GM21786 (cell line): ENCODE measurements around the gene SLC2A10.

Experiments used
- ATAC-seq: cut with Tn5 transposase; IDR thresholded peaks from one replicate; pipeline ENCODE4 v1.9.1; 2021; ENCODE audit not compliant: unreplicated experiment

The SLC2A10 gene

DNA sequence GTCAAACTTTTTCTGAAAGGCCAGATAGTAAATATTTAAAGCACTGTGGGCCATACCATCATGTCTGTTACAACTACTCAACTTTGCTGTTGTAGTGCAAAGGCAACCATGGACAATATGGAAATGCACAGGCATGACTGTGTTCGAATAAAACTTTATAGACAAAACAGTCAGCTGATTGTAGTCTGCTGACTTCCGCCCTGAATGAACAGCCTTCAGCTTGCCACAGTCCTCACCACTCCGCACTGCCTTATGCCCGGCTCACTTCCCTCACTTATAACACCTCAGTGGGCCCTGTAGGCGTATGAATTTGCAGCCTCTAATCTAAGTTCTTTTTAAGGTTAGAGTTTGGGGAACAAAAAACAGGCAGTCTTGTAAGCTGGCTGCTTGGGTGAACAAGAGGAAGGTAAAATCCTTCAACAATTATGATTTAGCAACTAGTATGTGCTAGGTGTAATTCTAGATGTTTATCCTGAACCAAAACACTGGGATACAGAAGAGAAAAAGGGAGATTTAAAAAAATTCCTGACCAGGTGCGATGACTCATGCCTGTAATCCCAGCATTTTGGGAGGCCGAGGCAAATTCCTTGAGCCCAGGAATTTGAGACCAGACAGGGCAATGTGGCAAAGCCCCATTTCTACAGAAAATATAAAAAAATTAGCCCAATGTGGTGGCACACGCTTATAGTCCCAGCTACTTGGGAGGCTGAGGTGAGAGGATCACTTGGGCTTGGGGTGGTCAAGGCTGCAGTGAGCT lies 6.8 kb upstream of the SLC2A10 start:
- no peak for ATAC-seq

DNA sequence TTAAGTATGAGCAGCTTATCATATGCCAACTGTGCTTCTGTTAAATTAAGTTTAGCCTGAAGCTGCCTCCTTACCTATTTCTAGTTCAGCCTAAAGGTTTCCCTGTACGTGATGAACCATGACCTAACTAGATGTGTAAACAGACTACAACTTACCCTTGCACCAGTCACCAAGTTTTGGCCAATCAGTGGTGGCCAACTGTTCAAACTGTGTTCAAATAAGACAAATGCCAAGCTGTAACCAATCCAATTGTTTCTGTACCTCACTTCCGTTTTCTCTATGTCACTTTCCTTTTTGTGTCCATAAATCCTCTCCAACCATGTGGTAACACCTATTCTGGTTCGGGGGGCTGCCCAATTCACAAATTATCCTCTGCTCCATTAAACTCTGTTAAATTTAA lies 6.0 kb upstream of the SLC2A10 start:
- no peak for ATAC-seq

- no peak for ATAC-seq
Observed at GRCh38 chr20:46704714-46705377, 4.6 kb upstream of the SLC2A10 start.

- ATAC-seq: no peak
Observed at GRCh38 chr20:46705378-46705729, 4.1 kb upstream of the SLC2A10 start.

DNA sequence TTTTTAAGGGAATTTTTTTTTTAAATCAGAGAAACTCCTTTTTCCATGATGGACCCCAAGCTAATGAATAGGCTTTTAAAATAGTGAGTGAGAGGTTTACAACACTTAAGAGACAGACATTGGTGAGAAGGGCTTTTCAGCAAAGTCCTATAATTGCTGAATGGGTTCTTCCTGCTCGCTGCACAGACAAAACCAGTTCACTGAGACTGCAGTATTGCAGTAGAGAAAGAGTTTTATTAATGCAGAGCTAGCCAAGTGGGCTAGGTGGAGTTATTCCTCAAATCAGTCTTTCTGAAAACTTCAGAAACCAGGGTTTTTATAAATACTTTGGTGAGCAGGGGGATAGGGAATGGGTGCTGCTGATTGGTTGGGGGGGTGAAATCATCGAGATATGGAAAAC lies 3.2 kb upstream of the SLC2A10 start:
- ATAC-seq: no peak

- no peak for ATAC-seq
Observed at GRCh38 chr20:46708172-46708860, 1.1 kb upstream of the SLC2A10 start.

DNA sequence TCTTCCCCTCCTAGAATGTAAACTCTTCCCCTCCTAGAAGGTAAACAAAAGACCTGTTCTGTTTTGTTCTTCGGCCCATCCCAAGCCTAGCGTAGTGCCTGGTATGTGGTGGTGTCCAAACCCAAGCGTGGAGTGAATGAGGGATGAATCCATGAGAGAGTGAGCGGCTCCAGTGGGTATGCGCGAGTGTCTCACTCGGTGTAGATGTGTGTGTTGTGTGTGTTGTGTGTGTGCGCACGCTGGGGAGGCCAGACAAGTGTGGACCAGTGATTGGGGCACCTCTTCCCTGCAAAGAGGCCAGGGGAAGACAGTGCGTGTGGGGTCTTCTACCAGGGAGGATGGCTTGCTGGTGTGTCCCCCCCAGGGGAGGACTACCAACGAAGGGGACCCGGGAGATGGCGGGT lies 392 bp upstream of the SLC2A10 start:
- no peak for ATAC-seq

- no peak for ATAC-seq
Observed at GRCh38 chr20:46710153-46710913, 884 bp downstream of the SLC2A10 start.

DNA sequence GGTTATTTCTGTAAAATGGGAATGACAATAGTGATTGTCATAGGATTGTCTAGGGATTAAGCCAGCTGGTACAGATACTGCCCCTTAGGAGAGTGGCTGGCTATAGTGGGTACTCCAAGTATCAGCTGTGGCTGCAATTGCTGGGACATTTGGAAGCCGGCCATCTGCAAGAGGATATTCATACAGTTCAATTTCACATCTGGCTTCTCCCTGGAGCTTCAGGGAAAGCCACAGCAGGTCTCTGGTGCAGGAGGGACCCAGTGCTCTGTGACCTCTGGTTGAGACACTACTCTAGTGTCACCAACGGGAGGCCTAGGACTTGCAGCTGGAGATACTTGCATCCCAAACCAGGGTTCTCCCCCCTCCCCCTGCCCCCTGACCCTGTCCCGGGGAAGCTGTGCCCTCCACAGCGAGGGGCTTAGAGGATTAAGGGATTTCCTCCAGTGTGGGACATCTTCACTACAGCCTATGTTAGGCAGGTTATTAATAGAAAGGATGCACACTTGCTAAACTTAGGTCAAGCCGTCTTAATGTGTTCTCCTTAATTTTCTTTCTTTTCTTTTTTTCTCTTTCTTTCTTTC lies 2.7 kb downstream of the SLC2A10 start:
- ATAC-seq: no peak

DNA sequence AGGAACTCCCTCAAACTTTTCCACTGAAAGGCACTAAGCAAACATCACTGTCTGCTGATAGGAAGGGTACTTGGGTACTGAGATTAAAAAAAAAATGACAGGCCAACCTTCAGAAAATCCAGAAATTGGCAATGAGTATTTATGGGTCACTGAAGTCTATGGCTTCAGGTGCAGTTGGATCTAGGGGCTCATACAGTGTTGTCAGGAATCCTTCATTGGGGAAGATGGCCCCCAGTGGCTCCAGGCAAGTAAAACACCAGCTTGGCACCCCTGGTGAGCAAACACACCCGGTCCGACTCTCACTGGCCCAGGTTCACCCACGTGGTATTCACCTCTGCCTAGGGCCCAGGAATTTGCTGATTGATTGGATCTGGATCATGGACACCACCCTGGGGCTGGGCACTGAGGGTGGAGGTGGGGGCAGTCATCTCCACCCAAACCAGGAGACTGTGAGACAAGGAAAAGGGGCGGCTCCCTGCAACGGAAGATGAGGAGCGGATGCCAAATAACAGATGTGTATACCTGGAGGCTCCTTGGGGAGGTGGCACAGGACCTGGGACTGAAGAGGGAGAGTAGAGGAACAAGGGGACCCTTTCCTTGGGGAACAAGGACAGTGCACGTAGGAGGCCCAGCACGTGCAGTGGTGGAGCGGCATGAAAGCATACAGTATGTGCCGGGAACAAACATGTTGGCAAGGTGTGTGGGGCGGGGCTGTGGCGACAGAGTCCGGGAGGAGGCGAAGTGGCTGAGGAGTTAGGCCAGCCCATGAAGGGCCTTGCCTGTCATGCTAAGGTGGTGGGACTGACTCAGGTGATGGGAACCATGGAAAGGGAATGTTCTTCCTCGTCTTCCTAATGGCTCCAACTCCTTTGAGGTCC lies 4.7 kb downstream of the SLC2A10 start:
- no peak for ATAC-seq

- no peak for ATAC-seq
Observed at GRCh38 chr20:46715292-46715756, 5.9 kb downstream of the SLC2A10 start.

GRCh38 chr20:46717818-46718541 lies 8.5 kb downstream of the SLC2A10 start:
- ATAC-seq: no peak

GRCh38 chr20:46720019-46720418 lies 10.6 kb downstream of the SLC2A10 start:
- no peak for ATAC-seq

GRCh38 chr20:46720776-46721425 lies 11.5 kb downstream of the SLC2A10 start:
- no peak for ATAC-seq

DNA sequence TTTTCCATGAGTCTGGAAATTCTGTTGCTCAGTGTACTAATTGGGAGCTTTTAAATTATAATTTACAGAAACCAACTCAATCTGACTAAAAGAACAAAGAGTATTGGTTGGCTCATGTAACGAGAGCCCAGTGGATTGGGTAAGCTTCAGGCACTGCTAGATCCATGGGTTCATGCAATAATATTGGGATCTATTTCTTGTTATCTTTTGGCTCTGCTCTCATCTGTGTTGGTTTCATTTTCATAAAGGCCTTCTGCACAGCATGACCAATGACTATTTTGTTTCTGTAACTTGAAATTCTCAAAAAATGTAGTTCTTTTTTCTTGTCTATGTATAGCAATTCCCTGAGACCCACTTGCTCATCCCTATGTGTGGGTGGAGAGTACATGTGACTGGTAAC lies 12.0 kb downstream of the SLC2A10 start:
- no peak for ATAC-seq

- no peak for ATAC-seq
Observed at GRCh38 chr20:46722450-46722849, 13.0 kb downstream of the SLC2A10 start.

DNA sequence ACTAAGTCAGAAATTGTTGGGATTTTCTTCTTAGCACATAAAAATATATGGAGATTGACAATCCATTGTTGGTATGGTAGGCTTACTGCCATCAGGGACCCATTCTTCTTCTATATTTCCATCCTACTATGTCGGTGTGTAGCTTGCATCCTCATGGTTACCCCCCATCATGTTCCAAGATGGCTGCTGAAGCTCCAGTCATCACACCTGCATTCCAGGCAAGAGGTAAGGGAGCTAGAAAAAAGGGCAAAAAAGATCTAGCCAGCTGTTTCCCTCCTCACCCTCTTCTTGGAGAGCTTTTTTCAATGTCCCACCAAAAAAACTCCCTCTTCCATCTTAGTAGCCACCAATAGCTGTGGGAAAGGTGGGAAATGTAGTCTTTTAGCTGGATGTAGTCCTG lies 13.6 kb downstream of the SLC2A10 start:
- ATAC-seq: no peak

GRCh38 chr20:46724343-46724959 lies 15.0 kb downstream of the SLC2A10 start:
- ATAC-seq: no peak
